ENCODE measurements around the gene CNNM1.

The CNNM1 gene

GRCh38 chr10:99432047-99432446 lies 102.9 kb downstream of the CNNM1 start:
- no peaks in the 10 kb centered on the region for H3K9me3 ChIP-seq (ENCODE audit: control insufficient read depth in 1 of 2, low read length in 2 of 2)
- H3K27me3 ChIP-seq (ENCODE audit: low read depth, low read length) = no peaks in the 10 kb centered on the region
- peaks cover 0 to 6% of the 10 kb centered on the region in 2 donors for H3K36me3 ChIP-seq (ENCODE audit: control insufficient read depth in 1 of 2, insufficient read depth in 2 of 2, low read length in 2 of 2)
- H3K27ac ChIP-seq (ENCODE audit: low read length) = peak overlapping the region; percentile 95
- H3K4me3 ChIP-seq (ENCODE audit: low read depth in 1 of 2, low read length in 2 of 2) = peak overlapping the region; percentile 93 to 95
- H3K4me1 ChIP-seq (ENCODE audit: control insufficient read depth in 1 of 2, insufficient read depth in 2 of 2, low read length in 2 of 2) = peaks cover 9 to 65% of the 10 kb centered on the region in 2 donors

- Histone ChIP-seq H3K9me3 (ENCODE audit: control insufficient read depth in 1 of 2, low read length in 2 of 2) (no peaks in the 10 kb centered on the region), H3K4me1 (ENCODE audit: control insufficient read depth in 1 of 2, insufficient read depth in 2 of 2, low read length in 2 of 2) (peaks cover 9 to 68% of the 10 kb centered on the region in 2 donors), H3K4me3 (ENCODE audit: low read depth in 1 of 2, low read length in 2 of 2) (peak overlapping the region in 1 of 2 donors; percentile 9), H3K36me3 (ENCODE audit: control insufficient read depth in 1 of 2, insufficient read depth in 2 of 2, low read length in 2 of 2) (peaks cover 0 to 6% of the 10 kb centered on the region in 2 donors), H3K27me3 (ENCODE audit: low read depth, low read length) (no peaks in the 10 kb centered on the region), H3K27ac (ENCODE audit: low read length) (no peak overlapping the region)
Measured at GRCh38 chr10:99432881-99433280, 103.7 kb downstream of the CNNM1 start.

DNA sequence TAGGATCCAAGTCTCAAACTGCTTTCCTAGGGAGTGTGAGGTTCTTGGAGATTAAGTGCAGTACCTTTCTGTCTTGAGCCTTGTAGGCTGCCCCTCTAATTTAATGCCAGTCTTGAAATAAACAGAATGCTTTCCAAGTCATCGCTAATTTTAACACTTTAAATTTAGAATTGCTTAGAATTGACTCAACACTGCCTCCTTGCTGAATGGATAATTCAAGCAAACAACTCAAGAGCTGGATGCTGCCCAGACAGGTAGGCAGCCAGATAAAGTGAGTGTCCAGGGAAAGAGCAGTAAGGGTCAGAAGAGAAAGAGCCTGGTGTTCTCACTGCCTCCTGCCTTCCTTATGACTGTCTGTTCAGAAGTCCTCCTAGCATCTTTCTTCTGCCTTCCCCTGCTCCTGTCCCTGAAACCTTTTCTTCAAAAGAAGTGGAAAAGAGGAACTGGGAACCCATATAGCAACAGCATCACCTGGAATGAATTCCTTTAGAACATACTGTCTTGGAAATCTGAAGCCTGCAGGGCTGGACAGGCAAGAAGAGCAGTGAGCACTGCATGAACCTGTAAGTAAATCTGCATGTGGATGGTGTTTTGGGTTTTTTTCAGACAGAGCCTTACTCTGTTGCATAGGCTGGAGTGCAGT lies 104.3 kb downstream of the CNNM1 start:
- Histone ChIP-seq H3K9me3 (ENCODE audit: control insufficient read depth in 1 of 2, low read length in 2 of 2) (no peaks in the 10 kb centered on the region), H3K36me3 (ENCODE audit: control insufficient read depth in 1 of 2, insufficient read depth in 2 of 2, low read length in 2 of 2) (peaks cover 0 to 6% of the 10 kb centered on the region in 2 donors), H3K4me3 (ENCODE audit: low read depth in 1 of 2, low read length in 2 of 2) (peak overlapping the region in 1 of 2 donors; percentile 9), H3K27me3 (ENCODE audit: low read depth, low read length) (no peaks in the 10 kb centered on the region), H3K27ac (ENCODE audit: low read length) (no peak overlapping the region), H3K4me1 (ENCODE audit: control insufficient read depth in 1 of 2, insufficient read depth in 2 of 2, low read length in 2 of 2) (peaks cover 9 to 68% of the 10 kb centered on the region in 2 donors)

DNA sequence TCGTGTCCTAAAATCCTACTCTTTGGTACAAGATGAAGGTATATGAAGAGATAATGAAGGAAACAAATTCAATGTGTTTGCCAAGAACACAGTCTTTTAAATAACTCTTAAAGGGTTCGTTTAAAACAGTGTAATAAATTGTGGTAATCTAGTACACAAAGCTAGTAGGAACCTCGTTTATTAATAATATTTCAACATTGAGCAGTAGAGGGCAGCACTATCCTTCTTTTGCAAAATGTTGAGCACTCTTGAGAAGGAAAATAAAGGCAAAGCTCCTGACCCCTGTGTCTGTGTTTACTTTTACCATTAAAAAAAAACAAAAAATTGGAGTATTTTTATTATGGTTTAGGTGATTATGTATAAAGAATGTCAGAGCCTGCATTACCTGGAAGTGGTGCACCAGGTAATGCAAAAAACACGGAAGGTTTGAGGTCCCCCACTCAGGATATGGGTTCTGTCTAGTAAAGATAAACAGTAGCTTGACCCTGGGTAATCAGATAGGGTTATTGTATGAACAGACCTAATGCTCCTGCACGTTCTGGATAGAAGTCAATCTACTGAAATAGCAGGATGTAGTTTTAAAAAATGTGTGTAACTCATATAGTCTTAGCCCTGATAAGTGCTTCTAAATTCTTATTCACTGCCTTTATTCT lies 107.0 kb downstream of the CNNM1 start:
- no peaks in the 10 kb centered on the region for H3K9me3 ChIP-seq (ENCODE audit: control insufficient read depth in 1 of 2, low read length in 2 of 2)
- peak overlapping the region; percentile 69 for H3K27ac ChIP-seq (ENCODE audit: low read length)
- peak overlapping the region; percentile 26 to 36 for H3K4me3 ChIP-seq (ENCODE audit: low read depth in 1 of 2, low read length in 2 of 2)
- H3K27me3 ChIP-seq (ENCODE audit: low read depth, low read length) = no peaks in the 10 kb centered on the region
- peaks cover 0 to 6% of the 10 kb centered on the region in 2 donors for H3K36me3 ChIP-seq (ENCODE audit: control insufficient read depth in 1 of 2, insufficient read depth in 2 of 2, low read length in 2 of 2)
- H3K4me1 ChIP-seq (ENCODE audit: control insufficient read depth in 1 of 2, insufficient read depth in 2 of 2, low read length in 2 of 2) = peaks cover 9 to 55% of the 10 kb centered on the region in 2 donors

DNA sequence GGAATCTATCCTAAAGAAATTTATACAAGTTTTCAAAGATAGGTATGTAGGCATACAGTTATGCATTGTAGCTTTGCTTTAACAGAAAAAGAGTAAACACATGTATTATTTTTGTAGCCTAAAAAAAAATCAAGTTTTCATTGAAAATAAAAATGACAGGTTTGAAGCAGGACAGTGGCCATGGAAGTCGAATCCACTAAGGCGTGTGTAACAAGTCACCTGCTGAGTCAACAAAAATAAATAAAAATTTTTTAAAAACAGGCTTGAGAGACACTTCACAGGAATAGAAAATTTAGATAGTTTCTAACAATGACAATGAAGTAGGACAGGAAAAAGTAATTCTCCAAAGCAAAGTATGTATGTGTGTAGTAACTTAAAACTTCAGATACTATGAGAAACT lies 109.7 kb downstream of the CNNM1 start:
- Histone ChIP-seq H3K4me3 (ENCODE audit: low read depth in 1 of 2, low read length in 2 of 2) (no peak overlapping the region), H3K4me1 (ENCODE audit: control insufficient read depth in 1 of 2, insufficient read depth in 2 of 2, low read length in 2 of 2) (peaks cover 9 to 31% of the 10 kb centered on the region in 2 donors), H3K27me3 (ENCODE audit: low read depth, low read length) (no peaks in the 10 kb centered on the region), H3K36me3 (ENCODE audit: control insufficient read depth in 1 of 2, insufficient read depth in 2 of 2, low read length in 2 of 2) (peaks cover 0 to 6% of the 10 kb centered on the region in 2 donors), H3K9me3 (ENCODE audit: control insufficient read depth in 1 of 2, low read length in 2 of 2) (no peaks in the 10 kb centered on the region), H3K27ac (ENCODE audit: low read length) (no peak overlapping the region)

- Histone ChIP-seq H3K4me1 (ENCODE audit: control insufficient read depth in 1 of 2, insufficient read depth in 2 of 2, low read length in 2 of 2) (no peaks in the 10 kb centered on the region), H3K9me3 (ENCODE audit: control insufficient read depth in 1 of 2, low read length in 2 of 2) (no peaks in the 10 kb centered on the region)
Measured at GRCh38 chr10:99442394-99442793, 113.2 kb downstream of the CNNM1 start.

DNA sequence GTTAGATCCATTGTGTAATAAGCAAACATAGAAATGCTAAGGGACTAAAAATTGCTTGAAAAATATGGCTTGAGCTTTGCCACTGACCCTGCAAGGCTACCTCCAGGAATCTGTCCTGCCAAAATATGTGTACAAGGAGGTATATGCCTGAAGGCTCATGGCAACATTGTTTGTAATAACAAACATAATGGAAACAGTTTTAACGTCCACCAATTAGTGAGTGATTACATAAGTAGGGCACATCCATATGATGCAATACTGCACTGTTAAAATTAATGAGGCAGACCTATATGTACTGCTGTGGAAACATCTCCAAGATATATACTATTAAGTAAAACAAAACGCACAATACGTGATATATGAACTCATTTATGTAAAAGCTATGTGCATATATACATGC lies 114.3 kb downstream of the CNNM1 start:
- H3K36me3 ChIP-seq (ENCODE audit: control insufficient read depth in 1 of 2, insufficient read depth in 2 of 2, low read length in 2 of 2) = no peaks in the 10 kb centered on the region
- H3K27me3 ChIP-seq (ENCODE audit: low read depth, low read length) = no peaks in the 10 kb centered on the region
- H3K27ac ChIP-seq (ENCODE audit: low read length) = no peak overlapping the region
- no peaks in the 10 kb centered on the region for H3K4me1 ChIP-seq (ENCODE audit: control insufficient read depth in 1 of 2, insufficient read depth in 2 of 2, low read length in 2 of 2)
- no peaks in the 10 kb centered on the region for H3K9me3 ChIP-seq (ENCODE audit: control insufficient read depth in 1 of 2, low read length in 2 of 2)
- H3K4me3 ChIP-seq (ENCODE audit: low read depth in 1 of 2, low read length in 2 of 2) = no peak overlapping the region

More at GRCh38 chr10:99442394-99442793, 113.2 kb downstream of the CNNM1 start:
- Histone ChIP-seq H3K36me3 (ENCODE audit: control insufficient read depth in 1 of 2, insufficient read depth in 2 of 2, low read length in 2 of 2) (no peaks in the 10 kb centered on the region), H3K4me3 (ENCODE audit: low read depth in 1 of 2, low read length in 2 of 2) (no peak overlapping the region), H3K27ac (ENCODE audit: low read length) (no peak overlapping the region), H3K27me3 (ENCODE audit: low read depth, low read length) (no peaks in the 10 kb centered on the region)
